Mammary epithelial cell (primary cell): ENCODE results near the gene DEFB115.
"Not testable (repeated sequence)": the region's sequence is repeated elsewhere in the genome, so short reads cannot be mapped to it uniquely, and the experiment has no call there.

ENCODE experiments used
- EZH2 ChIP-seq: IDR thresholded peaks from 2 replicates; pipeline ENCODE4 v1.6.1; 2012; ENCODE audit warnings: low read length, inconsistent platforms, borderline replicate concordance
- TF ChIP-seq, protein P1 (sequence below), 2 donors: IDR thresholded peaks in 1 of 2; conservative IDR thresholded peaks in 1 of 2; 2 replicates each; pipeline ENCODE4 v1.5.1; 2011 to 2012; ENCODE audit warnings: inconsistent platforms in 2 of 2, low read length in 2 of 2, mild to moderate bottlenecking in 2 of 2, control low read depth in 1 of 2, low read depth in 1 of 2; ENCODE audit not compliant: insufficient read depth in 1 of 2; ENCODE audit errors: extremely low read depth in 1 of 2

DNA sequence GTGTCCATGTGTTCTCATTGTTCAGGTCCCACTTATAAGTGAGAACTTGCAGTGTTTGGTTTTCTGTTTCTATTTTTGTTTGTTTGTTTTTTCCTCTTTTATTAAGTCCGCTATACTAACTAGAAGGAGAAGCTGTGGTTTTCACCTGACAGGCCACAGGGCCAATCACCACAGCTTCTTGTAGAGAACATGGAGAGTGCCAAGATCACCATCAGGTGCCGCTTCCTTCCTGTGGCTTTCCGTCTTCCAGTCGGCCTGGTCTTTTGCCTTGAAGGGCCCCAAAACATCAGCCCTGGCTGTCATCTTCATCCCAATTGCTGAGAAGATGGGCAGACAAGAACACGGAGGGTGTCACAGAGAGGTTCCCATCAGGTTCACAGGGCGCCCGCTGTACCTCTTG, 27.5 kb downstream of the DEFB115 start:
- TF ChIP-seq EZH2, result not testable (repeated sequence)
- TF ChIP-seq, protein P1, sequence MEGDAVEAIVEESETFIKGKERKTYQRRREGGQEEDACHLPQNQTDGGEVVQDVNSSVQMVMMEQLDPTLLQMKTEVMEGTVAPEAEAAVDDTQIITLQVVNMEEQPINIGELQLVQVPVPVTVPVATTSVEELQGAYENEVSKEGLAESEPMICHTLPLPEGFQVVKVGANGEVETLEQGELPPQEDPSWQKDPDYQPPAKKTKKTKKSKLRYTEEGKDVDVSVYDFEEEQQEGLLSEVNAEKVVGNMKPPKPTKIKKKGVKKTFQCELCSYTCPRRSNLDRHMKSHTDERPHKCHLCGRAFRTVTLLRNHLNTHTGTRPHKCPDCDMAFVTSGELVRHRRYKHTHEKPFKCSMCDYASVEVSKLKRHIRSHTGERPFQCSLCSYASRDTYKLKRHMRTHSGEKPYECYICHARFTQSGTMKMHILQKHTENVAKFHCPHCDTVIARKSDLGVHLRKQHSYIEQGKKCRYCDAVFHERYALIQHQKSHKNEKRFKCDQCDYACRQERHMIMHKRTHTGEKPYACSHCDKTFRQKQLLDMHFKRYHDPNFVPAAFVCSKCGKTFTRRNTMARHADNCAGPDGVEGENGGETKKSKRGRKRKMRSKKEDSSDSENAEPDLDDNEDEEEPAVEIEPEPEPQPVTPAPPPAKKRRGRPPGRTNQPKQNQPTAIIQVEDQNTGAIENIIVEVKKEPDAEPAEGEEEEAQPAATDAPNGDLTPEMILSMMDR (conservative IDR thresholded peaks at IDR 0.05 in 1 of 2, IDR thresholded peaks at IDR 0.05 in 1 of 2; ENCODE audit: extremely low read depth in 1 of 2, insufficient read depth in 1 of 2, low read depth in 1 of 2, low read length in 2 of 2), result not testable (repeated sequence)
